Liver (tissue), 2 donors: ENCODE data around the gene NLGN4X.

Source experiments
- FOXA1 ChIP-seq: IDR thresholded peaks from 2 replicates; pipeline ENCODE4 v1.6.1; 2016; ENCODE audit warnings: antibody characterized with exemption
- TF ChIP-seq, protein P1 (sequence below): fragments of 150-350 bp; IDR thresholded peaks from 2 replicates; pipeline ENCODE4 v1.5.1; 2017; ENCODE audit warnings: improper control_type of control experiment, low read depth, low read length; ENCODE audit not compliant: missing input control
- donor health status: healthy.

DNA sequence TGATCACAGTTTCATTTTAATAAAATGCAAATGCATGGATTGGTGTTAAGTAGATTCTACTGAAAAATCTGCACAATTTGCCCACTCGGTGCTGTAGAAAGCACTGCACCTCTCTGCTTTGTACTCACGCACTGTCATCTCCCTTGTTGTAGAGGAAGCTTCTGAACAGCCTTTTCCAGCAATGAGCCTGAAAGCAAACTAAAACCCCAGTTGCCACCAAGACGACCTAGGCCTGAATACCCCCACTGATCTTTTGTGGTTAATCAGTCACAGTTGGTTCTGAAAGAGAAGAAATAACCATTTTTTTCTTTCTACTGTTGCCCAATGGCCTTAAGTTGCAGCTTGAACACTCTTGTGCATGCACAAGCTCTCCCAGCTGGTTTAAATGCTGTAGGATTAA lies 229.8 kb downstream of the NLGN4X start:
- no peak for TF ChIP-seq FOXA1
- TF ChIP-seq, protein P1, sequence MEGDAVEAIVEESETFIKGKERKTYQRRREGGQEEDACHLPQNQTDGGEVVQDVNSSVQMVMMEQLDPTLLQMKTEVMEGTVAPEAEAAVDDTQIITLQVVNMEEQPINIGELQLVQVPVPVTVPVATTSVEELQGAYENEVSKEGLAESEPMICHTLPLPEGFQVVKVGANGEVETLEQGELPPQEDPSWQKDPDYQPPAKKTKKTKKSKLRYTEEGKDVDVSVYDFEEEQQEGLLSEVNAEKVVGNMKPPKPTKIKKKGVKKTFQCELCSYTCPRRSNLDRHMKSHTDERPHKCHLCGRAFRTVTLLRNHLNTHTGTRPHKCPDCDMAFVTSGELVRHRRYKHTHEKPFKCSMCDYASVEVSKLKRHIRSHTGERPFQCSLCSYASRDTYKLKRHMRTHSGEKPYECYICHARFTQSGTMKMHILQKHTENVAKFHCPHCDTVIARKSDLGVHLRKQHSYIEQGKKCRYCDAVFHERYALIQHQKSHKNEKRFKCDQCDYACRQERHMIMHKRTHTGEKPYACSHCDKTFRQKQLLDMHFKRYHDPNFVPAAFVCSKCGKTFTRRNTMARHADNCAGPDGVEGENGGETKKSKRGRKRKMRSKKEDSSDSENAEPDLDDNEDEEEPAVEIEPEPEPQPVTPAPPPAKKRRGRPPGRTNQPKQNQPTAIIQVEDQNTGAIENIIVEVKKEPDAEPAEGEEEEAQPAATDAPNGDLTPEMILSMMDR = no peak
